ENCODE results near the gene GRAP2.

DNA sequence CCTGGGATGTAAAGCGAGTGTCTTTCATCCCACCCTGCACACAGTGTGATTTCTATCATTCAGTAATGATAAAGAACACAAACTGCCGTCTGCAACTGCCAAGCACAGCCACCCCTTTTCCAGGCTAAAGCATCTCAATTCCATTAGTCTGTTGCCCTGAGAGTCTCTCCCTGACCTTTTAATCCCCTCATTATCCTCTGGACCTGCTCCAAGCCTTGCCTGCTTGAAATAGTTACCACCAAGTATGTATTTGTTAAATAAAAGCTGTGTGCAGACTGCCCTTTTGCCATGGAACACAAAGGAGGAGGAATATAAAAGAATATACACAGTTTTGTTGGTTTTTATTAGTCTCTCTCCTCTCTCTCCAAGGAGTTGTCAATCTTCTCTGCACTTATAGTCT is 13.0 kb downstream of the GRAP2 start:
- TF ChIP-seq, protein P1, sequence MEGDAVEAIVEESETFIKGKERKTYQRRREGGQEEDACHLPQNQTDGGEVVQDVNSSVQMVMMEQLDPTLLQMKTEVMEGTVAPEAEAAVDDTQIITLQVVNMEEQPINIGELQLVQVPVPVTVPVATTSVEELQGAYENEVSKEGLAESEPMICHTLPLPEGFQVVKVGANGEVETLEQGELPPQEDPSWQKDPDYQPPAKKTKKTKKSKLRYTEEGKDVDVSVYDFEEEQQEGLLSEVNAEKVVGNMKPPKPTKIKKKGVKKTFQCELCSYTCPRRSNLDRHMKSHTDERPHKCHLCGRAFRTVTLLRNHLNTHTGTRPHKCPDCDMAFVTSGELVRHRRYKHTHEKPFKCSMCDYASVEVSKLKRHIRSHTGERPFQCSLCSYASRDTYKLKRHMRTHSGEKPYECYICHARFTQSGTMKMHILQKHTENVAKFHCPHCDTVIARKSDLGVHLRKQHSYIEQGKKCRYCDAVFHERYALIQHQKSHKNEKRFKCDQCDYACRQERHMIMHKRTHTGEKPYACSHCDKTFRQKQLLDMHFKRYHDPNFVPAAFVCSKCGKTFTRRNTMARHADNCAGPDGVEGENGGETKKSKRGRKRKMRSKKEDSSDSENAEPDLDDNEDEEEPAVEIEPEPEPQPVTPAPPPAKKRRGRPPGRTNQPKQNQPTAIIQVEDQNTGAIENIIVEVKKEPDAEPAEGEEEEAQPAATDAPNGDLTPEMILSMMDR (IDR thresholded peaks at IDR 0.05) = no peak
- no peak for TF ChIP-seq EP300 (IDR thresholded peaks at IDR 0.05)
- no peak for TF ChIP-seq POLR2A (IDR thresholded peaks at IDR 0.05)
- no peak for TF ChIP-seq POLR2AphosphoS5 (IDR thresholded peaks at IDR 0.05)

Data from stomach (tissue), 4 donors.